ENCODE results near the gene SDHC.

- TF ChIP-seq, protein P1, sequence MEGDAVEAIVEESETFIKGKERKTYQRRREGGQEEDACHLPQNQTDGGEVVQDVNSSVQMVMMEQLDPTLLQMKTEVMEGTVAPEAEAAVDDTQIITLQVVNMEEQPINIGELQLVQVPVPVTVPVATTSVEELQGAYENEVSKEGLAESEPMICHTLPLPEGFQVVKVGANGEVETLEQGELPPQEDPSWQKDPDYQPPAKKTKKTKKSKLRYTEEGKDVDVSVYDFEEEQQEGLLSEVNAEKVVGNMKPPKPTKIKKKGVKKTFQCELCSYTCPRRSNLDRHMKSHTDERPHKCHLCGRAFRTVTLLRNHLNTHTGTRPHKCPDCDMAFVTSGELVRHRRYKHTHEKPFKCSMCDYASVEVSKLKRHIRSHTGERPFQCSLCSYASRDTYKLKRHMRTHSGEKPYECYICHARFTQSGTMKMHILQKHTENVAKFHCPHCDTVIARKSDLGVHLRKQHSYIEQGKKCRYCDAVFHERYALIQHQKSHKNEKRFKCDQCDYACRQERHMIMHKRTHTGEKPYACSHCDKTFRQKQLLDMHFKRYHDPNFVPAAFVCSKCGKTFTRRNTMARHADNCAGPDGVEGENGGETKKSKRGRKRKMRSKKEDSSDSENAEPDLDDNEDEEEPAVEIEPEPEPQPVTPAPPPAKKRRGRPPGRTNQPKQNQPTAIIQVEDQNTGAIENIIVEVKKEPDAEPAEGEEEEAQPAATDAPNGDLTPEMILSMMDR (IDR thresholded peaks at IDR 0.05) = no peak
- no peak for TF ChIP-seq POLR2AphosphoS5 (IDR thresholded peaks at IDR 0.05; ENCODE audit: low read depth, low read length)
- no peak for TF ChIP-seq SIN3A (IDR thresholded peaks at IDR 0.05; ENCODE audit: borderline replicate concordance, insufficient read depth, low read depth, low read length)
- TF ChIP-seq, protein P2, sequence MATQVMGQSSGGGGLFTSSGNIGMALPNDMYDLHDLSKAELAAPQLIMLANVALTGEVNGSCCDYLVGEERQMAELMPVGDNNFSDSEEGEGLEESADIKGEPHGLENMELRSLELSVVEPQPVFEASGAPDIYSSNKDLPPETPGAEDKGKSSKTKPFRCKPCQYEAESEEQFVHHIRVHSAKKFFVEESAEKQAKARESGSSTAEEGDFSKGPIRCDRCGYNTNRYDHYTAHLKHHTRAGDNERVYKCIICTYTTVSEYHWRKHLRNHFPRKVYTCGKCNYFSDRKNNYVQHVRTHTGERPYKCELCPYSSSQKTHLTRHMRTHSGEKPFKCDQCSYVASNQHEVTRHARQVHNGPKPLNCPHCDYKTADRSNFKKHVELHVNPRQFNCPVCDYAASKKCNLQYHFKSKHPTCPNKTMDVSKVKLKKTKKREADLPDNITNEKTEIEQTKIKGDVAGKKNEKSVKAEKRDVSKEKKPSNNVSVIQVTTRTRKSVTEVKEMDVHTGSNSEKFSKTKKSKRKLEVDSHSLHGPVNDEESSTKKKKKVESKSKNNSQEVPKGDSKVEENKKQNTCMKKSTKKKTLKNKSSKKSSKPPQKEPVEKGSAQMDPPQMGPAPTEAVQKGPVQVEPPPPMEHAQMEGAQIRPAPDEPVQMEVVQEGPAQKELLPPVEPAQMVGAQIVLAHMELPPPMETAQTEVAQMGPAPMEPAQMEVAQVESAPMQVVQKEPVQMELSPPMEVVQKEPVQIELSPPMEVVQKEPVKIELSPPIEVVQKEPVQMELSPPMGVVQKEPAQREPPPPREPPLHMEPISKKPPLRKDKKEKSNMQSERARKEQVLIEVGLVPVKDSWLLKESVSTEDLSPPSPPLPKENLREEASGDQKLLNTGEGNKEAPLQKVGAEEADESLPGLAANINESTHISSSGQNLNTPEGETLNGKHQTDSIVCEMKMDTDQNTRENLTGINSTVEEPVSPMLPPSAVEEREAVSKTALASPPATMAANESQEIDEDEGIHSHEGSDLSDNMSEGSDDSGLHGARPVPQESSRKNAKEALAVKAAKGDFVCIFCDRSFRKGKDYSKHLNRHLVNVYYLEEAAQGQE (IDR thresholded peaks at IDR 0.05; ENCODE audit: insufficient read depth in 1 of 2, low read depth in 2 of 2, low read length in 1 of 2) = no peak
- no peak for TF ChIP-seq TCF7L2 (IDR thresholded peaks at IDR 0.05; ENCODE audit: low read depth, low read length)
Observed at GRCh38 chr1:161333166-161333565, 19.0 kb downstream of the SDHC start.
